IMR-90 (cell line): ENCODE data around the gene LTBP2. TPM values are rescaled to one million over a fixed set of nuclear protein-coding genes. Genes with fewer than 3 reads are reported as not detected.

Experiments used
- ATAC-seq: fragments of 200-7000 bp; cut with Tn5 transposase; 2 replicates; pipeline ENCODE4 v1.9.1; 2020; ENCODE audit warnings: low read depth, mild to moderate bottlenecking, moderate library complexity
- BruUV-seq: library from RNA; stranded (reverse); fragments of 400-500 nt; replicated peaks from 2 replicates; lab custom pipeline; 2021; lab: Mats Ljungman, UMichigan
- CTCF ChIA-PET: fragments of 300-600 bp; formaldehyde crosslinking; extraction: SDS; loops from one replicate; lab custom pipeline; 2021; ENCODE audit warnings: antibody characterized with exemption; lab: Yijun Ruan, JAX
- POLR2A ChIA-PET: fragments of 300-600 bp; sonication (Branson Sonifier 250); formaldehyde crosslinking; loops from one replicate; lab custom pipeline; 2022; ENCODE audit warnings: antibody characterized with exemption; ENCODE audit not compliant: unreplicated experiment; lab: Charles Lee
- DNase-seq: peaks from one replicate; pipeline ENCODE4 v3.0.0; 2013
- H2AFZ ChIP-seq: replicated peaks from 2 replicates; pipeline ENCODE3; 2013; ENCODE audit warnings: low read length, mild to moderate bottlenecking; ENCODE audit not compliant: poor library complexity
- H2AK5ac ChIP-seq: 2 replicates; pipeline ENCODE4 v1.6.1; 2013; ENCODE audit warnings: low read depth, low read length, inconsistent platforms
- H2AK9ac ChIP-seq: replicated peaks from 2 replicates; pipeline ENCODE3; 2013; ENCODE audit warnings: mild to moderate bottlenecking, low read depth, low read length, moderate library complexity; ENCODE audit not compliant: poor library complexity
- H2BK120ac ChIP-seq: 2 replicates; pipeline ENCODE4 v1.6.1; 2013; ENCODE audit warnings: low read depth, low read length, inconsistent platforms
- H2BK15ac ChIP-seq: 3 replicates; pipeline ENCODE4 v1.6.1; 2013; ENCODE audit warnings: low read depth, low read length, inconsistent platforms
- H2BK20ac ChIP-seq: 2 replicates; pipeline ENCODE4 v1.6.1; 2013; ENCODE audit warnings: low read depth, mild to moderate bottlenecking, inconsistent platforms, low read length, moderate library complexity
- H2BK5ac ChIP-seq: 2 replicates; pipeline ENCODE4 v1.6.1; 2013; ENCODE audit warnings: mild to moderate bottlenecking, low read depth, low read length, inconsistent platforms; ENCODE audit not compliant: poor library complexity, severe bottlenecking
- H3K14ac ChIP-seq: replicated peaks from 2 replicates; pipeline ENCODE4 v1.6.1; 2013; ENCODE audit warnings: low read depth, low read length, inconsistent platforms
- H3K18ac ChIP-seq: 2 replicates; pipeline ENCODE4 v1.6.1; 2013; ENCODE audit warnings: low read depth, low read length, control low read depth
- H3K23ac ChIP-seq: 2 replicates; pipeline ENCODE4 v1.6.1; 2013; ENCODE audit warnings: low read depth, low read length, inconsistent platforms
- H3K27ac ChIP-seq: 2 replicates; pipeline ENCODE4 v1.5.1; 2013; ENCODE audit warnings: mild to moderate bottlenecking, control low read depth, low read length; ENCODE audit not compliant: insufficient read depth
- H3K27me3 ChIP-seq: 2 replicates; pipeline ENCODE4 v1.6.1; 2013; ENCODE audit warnings: low read length; ENCODE audit not compliant: control insufficient read depth, insufficient read depth
- H3K36me3 ChIP-seq: 2 replicates; pipeline ENCODE4 v1.6.1; 2013; ENCODE audit warnings: low read length, mixed read lengths; ENCODE audit not compliant: control insufficient read depth, insufficient read depth
- H3K4ac ChIP-seq: 2 replicates; pipeline ENCODE4 v1.6.1; 2013; ENCODE audit warnings: low read depth, low read length, inconsistent platforms
- H3K4me1 ChIP-seq: 2 replicates; pipeline ENCODE4 v1.6.1; 2013; ENCODE audit warnings: low read length, mixed read lengths; ENCODE audit not compliant: control insufficient read depth, insufficient read depth
- H3K4me2 ChIP-seq: 2 replicates; pipeline ENCODE4 v1.6.1; 2013; ENCODE audit warnings: low read depth, mild to moderate bottlenecking, control low read depth, low read length, moderate library complexity
- H3K4me3 ChIP-seq: 2 replicates; pipeline ENCODE4 v1.5.1; 2013; ENCODE audit warnings: low read depth, mild to moderate bottlenecking, control low read depth, low read length, moderate library complexity; ENCODE audit not compliant: insufficient read depth
- H3K56ac ChIP-seq: 2 replicates; pipeline ENCODE4 v1.6.1; 2013; ENCODE audit warnings: low read length, inconsistent platforms; ENCODE audit not compliant: insufficient read depth; ENCODE audit errors: extremely low read depth
- H3K79me1 ChIP-seq, 2 experiments: 2 replicates each; pipeline ENCODE4 v1.6.1; 2013; ENCODE audit warnings: low read length in 2 of 2, inconsistent platforms in 1 of 2, low read depth in 1 of 2
- H3K9ac ChIP-seq: 2 replicates; pipeline ENCODE4 v1.6.1; 2013; ENCODE audit warnings: low read depth, low read length, control low read depth
- H3K9me1 ChIP-seq: 2 replicates; pipeline ENCODE4 v1.6.1; 2013; ENCODE audit warnings: low read length, inconsistent platforms; ENCODE audit not compliant: insufficient read depth
- H3K9me3 ChIP-seq: 2 replicates; pipeline ENCODE4 v1.6.1; 2013; ENCODE audit warnings: low read length; ENCODE audit not compliant: control insufficient read depth, insufficient read depth
- H4K20me1 ChIP-seq: 2 replicates; pipeline ENCODE4 v1.6.1; 2013; ENCODE audit warnings: low read length, inconsistent platforms; ENCODE audit not compliant: insufficient read depth
- H4K5ac ChIP-seq: 2 replicates; pipeline ENCODE4 v1.6.1; 2013; ENCODE audit warnings: mild to moderate bottlenecking, low read depth, low read length, control low read depth
- H4K8ac ChIP-seq, 2 experiments: 2 replicates each; pipeline ENCODE4 v1.6.1; 2013; ENCODE audit warnings: low read depth in 2 of 2, low read length in 2 of 2, control low read depth in 1 of 2, inconsistent platforms in 1 of 2
- H4K91ac ChIP-seq: 2 replicates; pipeline ENCODE4 v1.6.1; 2013; ENCODE audit warnings: low read depth, low read length, inconsistent platforms; ENCODE audit not compliant: insufficient read depth
- BHLHE40 ChIP-seq: fragments of 150-350 bp; IDR thresholded peaks from 2 replicates; pipeline ENCODE4 v1.6.1; 2016; ENCODE audit warnings: mild to moderate bottlenecking, low read depth, low read length
- FOS ChIP-seq: fragments of 150-350 bp; IDR thresholded peaks from 2 replicates; pipeline ENCODE4 v1.6.1; 2016; ENCODE audit warnings: low read depth, low read length
- POLR2A ChIP-seq: IDR thresholded peaks from 2 replicates; pipeline ENCODE4 v1.6.1; 2012; ENCODE audit warnings: mild to moderate bottlenecking, low read depth, low read length
- RAD21 ChIP-seq: IDR thresholded peaks from 2 replicates; pipeline ENCODE4 v1.6.1; 2012; ENCODE audit warnings: low read length, improper control_type of control experiment
- RCOR1 ChIP-seq: IDR thresholded peaks from 2 replicates; pipeline ENCODE4 v1.6.1; 2012; ENCODE audit warnings: mild to moderate bottlenecking, low read length, improper control_type of control experiment; ENCODE audit not compliant: insufficient replicate concordance
- SMC3 ChIP-seq: fragments of 150-350 bp; IDR thresholded peaks from 2 replicates; pipeline ENCODE4 v1.6.1; 2016; ENCODE audit warnings: low read depth, mild to moderate bottlenecking, antibody characterized with exemption, low read length, moderate library complexity
- WGBS, 2 experiments: methylation state at CpG; one replicate each; pipeline versions ENCODE4 v1.1.5 to v1.1.7; 2013; ENCODE audit warnings: missing lambda C conversion rate in 2 of 2; ENCODE audit not compliant: insufficient read length in 1 of 2; ENCODE audit errors: extremely low coverage in 2 of 2; 5-methylcytosine and 5-hydroxymethylcytosine counted together
- dilution Hi-C: fragments of 300-500 bp; cut with HindIII; formaldehyde crosslinking; loops from one replicate; pipeline ENCODE4 v1.14.3; 2018; ENCODE audit warnings: low sequenced_read_pairs; ENCODE audit not compliant: unreplicated experiment
- in situ Hi-C: fragments of 300-500 bp; cut with MboI; formaldehyde crosslinking; loops from 3 replicates; pipeline ENCODE4 v1.14.3; 2019; ENCODE audit warnings: low sequenced_read_pairs, inconsistent platforms, mixed read lengths
- intact Hi-C: fragments of 100-400 bp; cut with micrococcal nuclease; formaldehyde crosslinking; loops from 2 replicates; pipeline ENCODE4 v1.10.0; 2022
- polyA plus RNA-seq, 3 experiments: library from polyadenylated mRNA; depleted of rRNA; stranded (reverse); fragments of >200 nt; gene quantifications; 2 replicates each; pipeline ENCODE4 v1.2.3, GENCODE V29; 2012; ENCODE audit warnings: low replicate concordance in 1 of 3
- total RNA-seq: library from RNA; depleted of rRNA; stranded (reverse); fragments of >200 nt; gene quantifications from 2 replicates; pipeline ENCODE4 v1.2.3, GENCODE V29; 2012
- TF ChIP-seq, protein P1 (sequence below): fragments of 150-350 bp; IDR thresholded peaks from 2 replicates; pipeline ENCODE4 v1.6.1; 2017; ENCODE audit warnings: mild to moderate bottlenecking, antibody characterized with exemption, low read length, low read depth
- TF ChIP-seq, protein P2 (sequence below): fragments of 150-350 bp; IDR thresholded peaks from 2 replicates; pipeline ENCODE4 v1.6.1; 2016; ENCODE audit warnings: low read depth, mild to moderate bottlenecking, low read length, moderate library complexity, borderline replicate concordance
- TF ChIP-seq, protein P3 (sequence below): conservative IDR thresholded peaks from 2 replicates; pipeline ENCODE4 v1.5.1; 2012; ENCODE audit warnings: mild to moderate bottlenecking, low read depth, low read length, improper control_type of control experiment

The LTBP2 gene
- total and polyA plus RNA-seq, 2 of the 4 experiments (the other 2 are of a cell fraction), result 23.8 to 79.3 TPM

DNA sequence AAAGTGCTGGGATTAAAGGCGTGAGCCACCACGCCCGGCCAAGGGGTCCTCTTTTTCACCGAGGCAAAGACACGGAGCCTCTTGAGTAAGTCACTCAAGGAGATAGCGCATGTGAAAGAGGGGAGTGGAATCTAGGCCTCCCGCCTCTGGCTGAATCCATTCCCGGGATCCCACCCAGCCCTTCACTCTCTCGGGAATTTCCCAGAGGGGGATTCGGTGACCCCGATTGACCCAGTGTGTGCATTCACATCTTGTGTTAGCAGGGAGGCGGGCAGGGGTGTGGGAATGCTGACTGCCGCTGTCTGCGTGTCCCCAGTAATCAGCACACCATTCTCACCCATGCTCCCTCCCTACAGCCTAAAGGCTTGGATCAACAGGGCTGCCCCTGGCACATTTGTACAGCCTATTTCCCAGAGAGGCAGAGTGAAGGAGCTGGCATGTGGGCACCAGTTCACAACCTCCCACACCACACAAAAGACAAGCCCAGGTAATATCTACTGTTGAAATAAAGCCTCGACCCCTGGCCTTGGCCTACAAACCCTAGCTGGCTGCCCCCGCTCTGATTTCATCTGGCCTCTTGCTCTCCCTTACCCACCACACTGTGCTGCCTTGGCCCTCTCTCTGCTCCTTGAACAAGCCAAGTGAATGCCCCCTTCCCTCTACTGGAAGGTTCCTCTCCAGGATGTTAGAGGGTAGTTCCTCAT, 1.3 kb upstream of the LTBP2 start:
- Histone ChIP-seq H2AK5ac (peak overlapping the region; percentile 77), H3K18ac (0 out of 2 replicates have a peak overlapping the region, but pooled peaks have one; percentile 3), H4K8ac (peak overlapping the region in 1 of 2 experiments; percentile 36; a peak in 3 of 4 replicates), H3K79me1 (peaks cover 0 to 63% of the 10 kb centered on the region in 2 experiments; a peak in 2 of 4 replicates), H3K14ac (peak overlapping the region; percentile 31; the same call in 1 of the 2 replicates), H3K36me3 (no peaks in the 10 kb centered on the region), H2BK5ac (peak overlapping the region; percentile 14), H3K4ac (peak overlapping the region; percentile 60), H4K5ac (peak overlapping the region; percentile 7; the same call in 1 of the 2 replicates), H3K23ac (peak overlapping the region; percentile 32; the same call in 1 of the 2 replicates), H2AFZ (peak overlapping the region; percentile 18), H3K27me3 (no peaks in the 10 kb centered on the region), H2BK20ac (peak overlapping the region; percentile 72), H3K9ac (no peak overlapping the region), H2AK9ac (peak overlapping the region; percentile 52), H2BK15ac (peak overlapping the region; percentile 79; the same call in 2 of the 3 replicates), H3K9me1 (peaks cover 38% of the 10 kb centered on the region), H3K4me1 (peaks cover 27% of the 10 kb centered on the region), H3K56ac (no peak overlapping the region), H3K4me2 (no peak overlapping the region), H3K27ac (no peak overlapping the region), H4K91ac (peak overlapping the region; percentile 47), H3K9me3 (no peaks in the 10 kb centered on the region), H3K4me3 (no peak overlapping the region), H2BK120ac (peak overlapping the region; percentile 57), H4K20me1 (peaks cover 11% of the 10 kb centered on the region; the same call in 1 of the 2 replicates)
- no CpG with 5 or more reads among the region's 16 CpGs for WGBS, 2 experiments
- no peak for ATAC-seq
- intact Hi-C loops (no loop called here), in situ Hi-C loops (no loop called here), dilution Hi-C loops (no loop called here)
- no TSS peak for BruUV-seq
- DNase-seq, result no peak
- TF ChIP-seq FOS (no peak), BHLHE40 (no peak), SMC3 (no peak), RAD21 (no peak), POLR2A (no peak), RCOR1 (no peak)
- TF ChIP-seq, protein P1, sequence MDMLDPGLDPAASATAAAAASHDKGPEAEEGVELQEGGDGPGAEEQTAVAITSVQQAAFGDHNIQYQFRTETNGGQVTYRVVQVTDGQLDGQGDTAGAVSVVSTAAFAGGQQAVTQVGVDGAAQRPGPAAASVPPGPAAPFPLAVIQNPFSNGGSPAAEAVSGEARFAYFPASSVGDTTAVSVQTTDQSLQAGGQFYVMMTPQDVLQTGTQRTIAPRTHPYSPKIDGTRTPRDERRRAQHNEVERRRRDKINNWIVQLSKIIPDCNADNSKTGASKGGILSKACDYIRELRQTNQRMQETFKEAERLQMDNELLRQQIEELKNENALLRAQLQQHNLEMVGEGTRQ, result no peak
- TF ChIP-seq, protein P2, sequence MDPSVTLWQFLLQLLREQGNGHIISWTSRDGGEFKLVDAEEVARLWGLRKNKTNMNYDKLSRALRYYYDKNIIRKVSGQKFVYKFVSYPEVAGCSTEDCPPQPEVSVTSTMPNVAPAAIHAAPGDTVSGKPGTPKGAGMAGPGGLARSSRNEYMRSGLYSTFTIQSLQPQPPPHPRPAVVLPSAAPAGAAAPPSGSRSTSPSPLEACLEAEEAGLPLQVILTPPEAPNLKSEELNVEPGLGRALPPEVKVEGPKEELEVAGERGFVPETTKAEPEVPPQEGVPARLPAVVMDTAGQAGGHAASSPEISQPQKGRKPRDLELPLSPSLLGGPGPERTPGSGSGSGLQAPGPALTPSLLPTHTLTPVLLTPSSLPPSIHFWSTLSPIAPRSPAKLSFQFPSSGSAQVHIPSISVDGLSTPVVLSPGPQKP, result no peak
- TF ChIP-seq, protein P3, sequence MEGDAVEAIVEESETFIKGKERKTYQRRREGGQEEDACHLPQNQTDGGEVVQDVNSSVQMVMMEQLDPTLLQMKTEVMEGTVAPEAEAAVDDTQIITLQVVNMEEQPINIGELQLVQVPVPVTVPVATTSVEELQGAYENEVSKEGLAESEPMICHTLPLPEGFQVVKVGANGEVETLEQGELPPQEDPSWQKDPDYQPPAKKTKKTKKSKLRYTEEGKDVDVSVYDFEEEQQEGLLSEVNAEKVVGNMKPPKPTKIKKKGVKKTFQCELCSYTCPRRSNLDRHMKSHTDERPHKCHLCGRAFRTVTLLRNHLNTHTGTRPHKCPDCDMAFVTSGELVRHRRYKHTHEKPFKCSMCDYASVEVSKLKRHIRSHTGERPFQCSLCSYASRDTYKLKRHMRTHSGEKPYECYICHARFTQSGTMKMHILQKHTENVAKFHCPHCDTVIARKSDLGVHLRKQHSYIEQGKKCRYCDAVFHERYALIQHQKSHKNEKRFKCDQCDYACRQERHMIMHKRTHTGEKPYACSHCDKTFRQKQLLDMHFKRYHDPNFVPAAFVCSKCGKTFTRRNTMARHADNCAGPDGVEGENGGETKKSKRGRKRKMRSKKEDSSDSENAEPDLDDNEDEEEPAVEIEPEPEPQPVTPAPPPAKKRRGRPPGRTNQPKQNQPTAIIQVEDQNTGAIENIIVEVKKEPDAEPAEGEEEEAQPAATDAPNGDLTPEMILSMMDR, result no peak
- ChIA-PET POLR2A (interaction anchor here (0.5 to 1.0 kb wide), 2 partner anchors 40 to 52 kb away, joined by 3 read pairs; no protein-coding TSS in a partner anchor), CTCF (interaction anchor here (0.6 to 1.8 kb wide), 11 partner anchors 9 to 191 kb away, joined by 3 to 6 read pairs (median 3); no protein-coding TSS in a partner anchor)
